ENCODE results near the gene CIAO2A.

Gene CIAO2A

GRCh38 chr15:64037966-64038365 lies 55.7 kb downstream of the CIAO2A start:
- no peak for DNase-seq

GRCh38 chr15:64037116-64037515 lies 56.5 kb downstream of the CIAO2A start:
- no peak for DNase-seq

GRCh38 chr15:64035525-64035924 lies 58.1 kb downstream of the CIAO2A start:
- no peak for DNase-seq

GRCh38 chr15:64034519-64034918 lies 59.1 kb downstream of the CIAO2A start:
- DNase-seq = no peak

- no peak for DNase-seq
Measured at GRCh38 chr15:64032329-64032728, 61.3 kb downstream of the CIAO2A start.

GRCh38 chr15:64030123-64030522 lies 63.5 kb downstream of the CIAO2A start:
- DNase-seq = no peak

GRCh38 chr15:64029633-64030032 lies 64.0 kb downstream of the CIAO2A start:
- DNase-seq = peak; percentile 10

GRCh38 chr15:64029110-64029509 lies 64.5 kb downstream of the CIAO2A start:
- no peak for DNase-seq

GRCh38 chr15:64026591-64026990 lies 67.0 kb downstream of the CIAO2A start:
- no peak for DNase-seq

GRCh38 chr15:64024172-64025050 lies 69.2 kb downstream of the CIAO2A start:
- DNase-seq = no peak

GRCh38 chr15:64023220-64023619 lies 70.4 kb downstream of the CIAO2A start:
- no peak for DNase-seq

- DNase-seq = no peak
Measured at GRCh38 chr15:64022571-64022970, 71.1 kb downstream of the CIAO2A start.

Data from CD4-positive, alpha-beta T cell treated with Interleukin-4 for 4 hours (primary cell).